Fibroblast of mammary gland (primary cell): ENCODE data around the gene FRS3.

Experiments
- DNase-seq: peaks from one replicate; pipeline ENCODE4 v3.0.0-alpha.2; 2010; ENCODE audit warnings: low read depth
- H3K4me3 ChIP-seq: 2 replicates; pipeline ENCODE4 v1.5.1; 2011; ENCODE audit warnings: low read depth, mild to moderate bottlenecking, low read length, moderate library complexity; ENCODE audit not compliant: control insufficient read depth
- CTCF ChIP-seq: conservative IDR thresholded peaks from 2 replicates; pipeline ENCODE4 v1.5.1; 2011; ENCODE audit warnings: low read depth, low read length, inconsistent platforms; ENCODE audit not compliant: control insufficient read depth, insufficient read depth

FRS3 gene

GRCh38 chr6:41778895-41779294 lies 805 bp downstream of the FRS3 start:
- TF ChIP-seq CTCF, result no peak
- peak overlapping the region; percentile 77 for H3K4me3 ChIP-seq
- DNase-seq, result no peak

GRCh38 chr6:41777551-41778285 lies 2.0 kb downstream of the FRS3 start:
- no peak for DNase-seq
- no peak for TF ChIP-seq CTCF
- H3K4me3 ChIP-seq, result no peak overlapping the region

- no peak for TF ChIP-seq CTCF
Measured at GRCh38 chr6:41775293-41775882, 4.3 kb downstream of the FRS3 start.

GRCh38 chr6:41774841-41775240 lies 4.9 kb downstream of the FRS3 start:
- no peak overlapping the region for H3K4me3 ChIP-seq
- no peak for TF ChIP-seq CTCF
- no peak for DNase-seq

More at GRCh38 chr6:41775293-41775882, 4.3 kb downstream of the FRS3 start:
- no peak overlapping the region for H3K4me3 ChIP-seq
- no peak for DNase-seq

- DNase-seq, result no peak
- no peak for TF ChIP-seq CTCF
- H3K4me3 ChIP-seq, result no peak overlapping the region
Measured at GRCh38 chr6:41771058-41771983, 8.4 kb downstream of the FRS3 start.

- no peak for TF ChIP-seq CTCF
- no peak for DNase-seq
- H3K4me3 ChIP-seq, result no peak overlapping the region
Measured at GRCh38 chr6:41770381-41771057, 9.2 kb downstream of the FRS3 start.
